Osteocyte (in vitro differentiated cells): Measurements from ENCODE around the gene SYNRG. TPM values are rescaled to one million over a fixed set of nuclear protein-coding genes. Genes with fewer than 3 reads are reported as not detected.
A peak's percentile ranks its signal among the peaks of the same experiment; 100 is the strongest.

Experiments used
- DNase-seq: peaks from one replicate; pipeline ENCODE4 v3.0.0; 2021; ENCODE audit warnings: mixed read lengths; ENCODE audit not compliant: unreplicated experiment; ENCODE audit errors: extremely low spot score
- H3K27ac Mint-ChIP-seq: one replicate; pipeline ENCODE4 v1.8.0; 2021; ENCODE audit warnings: mild to moderate bottlenecking, mixed read lengths; ENCODE audit not compliant: unreplicated experiment
- H3K27me3 Mint-ChIP-seq: one replicate; pipeline ENCODE4 v1.8.0; 2021; ENCODE audit warnings: mixed read lengths; ENCODE audit not compliant: unreplicated experiment
- H3K36me3 Mint-ChIP-seq: one replicate; pipeline ENCODE4 v1.8.0; 2021; ENCODE audit warnings: mixed read lengths; ENCODE audit not compliant: unreplicated experiment
- H3K4me1 Mint-ChIP-seq: one replicate; pipeline ENCODE4 v1.8.0; 2021; ENCODE audit warnings: mixed read lengths; ENCODE audit not compliant: unreplicated experiment
- H3K4me3 Mint-ChIP-seq: one replicate; pipeline ENCODE4 v1.8.0; 2021; ENCODE audit warnings: mild to moderate bottlenecking, moderate library complexity, mixed read lengths; ENCODE audit not compliant: unreplicated experiment
- H3K9me3 Mint-ChIP-seq: one replicate; pipeline ENCODE4 v1.8.0; 2021; ENCODE audit warnings: mixed read lengths; ENCODE audit not compliant: unreplicated experiment
- total RNA-seq: library from RNA; stranded (reverse); gene quantifications from 2 replicates; pipeline ENCODE4 v1.2.1, GENCODE V29; 2021
- TF ChIP-seq, protein P1 (sequence below): fragments of 200-600 bp; sonication (generic); IDR thresholded peaks from 2 replicates; pipeline ENCODE4 v1.5.0; 2021; ENCODE audit warnings: antibody characterized with exemption, mild to moderate bottlenecking, moderate library complexity

The SYNRG gene
- total RNA-seq, 1 donor from 2014 or later: 51.9 TPM

DNA sequence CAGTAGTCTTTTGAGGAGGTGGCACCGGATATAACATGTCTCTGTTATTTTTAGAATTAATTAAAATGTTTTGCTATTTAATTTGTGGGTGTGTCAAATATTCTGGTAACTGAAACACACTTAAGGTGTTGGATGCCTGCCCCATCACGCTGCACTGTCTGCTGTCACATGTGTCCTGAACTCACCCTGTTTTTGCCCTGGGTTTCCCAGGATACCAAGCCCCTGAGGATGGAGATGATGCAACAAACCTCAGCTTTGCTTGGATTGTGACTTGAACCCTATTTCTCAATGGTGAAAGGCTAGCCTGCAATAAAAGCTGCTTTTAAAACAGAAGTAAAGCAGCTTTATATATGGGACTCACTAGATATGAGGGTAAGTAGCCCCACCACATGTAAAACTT is 131.0 kb downstream of the SYNRG start:
- DNase-seq: no peak
- H3K27ac Mint-ChIP-seq: peak overlapping the region; percentile 55
- H3K36me3 Mint-ChIP-seq: peaks cover 43% of the 10 kb centered on the region
- H3K27me3 Mint-ChIP-seq: no peaks in the 10 kb centered on the region
- H3K4me3 Mint-ChIP-seq: no peak overlapping the region
- peaks cover 27% of the 10 kb centered on the region for H3K4me1 Mint-ChIP-seq
- no peaks in the 10 kb centered on the region for H3K9me3 Mint-ChIP-seq
- TF ChIP-seq, protein P1, sequence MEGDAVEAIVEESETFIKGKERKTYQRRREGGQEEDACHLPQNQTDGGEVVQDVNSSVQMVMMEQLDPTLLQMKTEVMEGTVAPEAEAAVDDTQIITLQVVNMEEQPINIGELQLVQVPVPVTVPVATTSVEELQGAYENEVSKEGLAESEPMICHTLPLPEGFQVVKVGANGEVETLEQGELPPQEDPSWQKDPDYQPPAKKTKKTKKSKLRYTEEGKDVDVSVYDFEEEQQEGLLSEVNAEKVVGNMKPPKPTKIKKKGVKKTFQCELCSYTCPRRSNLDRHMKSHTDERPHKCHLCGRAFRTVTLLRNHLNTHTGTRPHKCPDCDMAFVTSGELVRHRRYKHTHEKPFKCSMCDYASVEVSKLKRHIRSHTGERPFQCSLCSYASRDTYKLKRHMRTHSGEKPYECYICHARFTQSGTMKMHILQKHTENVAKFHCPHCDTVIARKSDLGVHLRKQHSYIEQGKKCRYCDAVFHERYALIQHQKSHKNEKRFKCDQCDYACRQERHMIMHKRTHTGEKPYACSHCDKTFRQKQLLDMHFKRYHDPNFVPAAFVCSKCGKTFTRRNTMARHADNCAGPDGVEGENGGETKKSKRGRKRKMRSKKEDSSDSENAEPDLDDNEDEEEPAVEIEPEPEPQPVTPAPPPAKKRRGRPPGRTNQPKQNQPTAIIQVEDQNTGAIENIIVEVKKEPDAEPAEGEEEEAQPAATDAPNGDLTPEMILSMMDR: no peak

DNA sequence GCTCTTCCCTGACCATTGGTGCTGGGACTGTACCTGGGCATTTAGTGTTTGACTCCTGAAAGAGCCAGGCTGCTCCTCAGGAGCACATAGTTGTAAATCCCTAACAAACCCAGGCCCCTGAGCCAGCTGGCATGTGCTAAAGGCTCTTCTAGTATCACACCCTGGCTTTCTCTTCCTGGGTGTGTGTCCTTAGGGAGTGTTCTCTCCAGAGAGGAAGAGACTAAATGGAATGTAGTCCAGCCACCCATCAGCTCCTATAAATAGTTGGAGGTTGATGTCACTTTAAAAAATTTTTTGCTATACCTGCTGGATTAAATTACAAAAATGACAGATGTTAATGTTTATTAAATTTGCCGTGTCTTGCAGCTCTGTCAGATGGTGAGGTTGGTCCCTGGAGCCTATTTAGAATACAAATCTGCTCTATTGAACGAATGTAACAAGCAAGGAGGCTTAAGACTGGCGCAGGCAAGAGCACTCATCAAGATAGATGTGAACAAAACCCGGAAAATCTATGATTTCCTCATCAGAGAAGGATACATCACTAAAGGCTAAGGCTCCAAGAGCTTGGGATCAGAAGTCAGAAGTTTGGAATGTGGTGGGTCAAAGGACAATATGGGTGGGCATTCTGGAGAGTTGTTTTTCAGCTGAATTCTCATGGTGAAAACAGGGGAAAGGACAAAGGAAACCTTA is 132.6 kb downstream of the SYNRG start:
- DNase-seq: no peak
- peaks cover 21% of the 10 kb centered on the region for H3K4me1 Mint-ChIP-seq
- TF ChIP-seq, protein P1: no peak
- no peaks in the 10 kb centered on the region for H3K9me3 Mint-ChIP-seq
- no peak overlapping the region for H3K4me3 Mint-ChIP-seq
- H3K27ac Mint-ChIP-seq: peak overlapping the region; percentile 80
- H3K36me3 Mint-ChIP-seq: peaks cover 50% of the 10 kb centered on the region
- H3K27me3 Mint-ChIP-seq: no peaks in the 10 kb centered on the region

DNA sequence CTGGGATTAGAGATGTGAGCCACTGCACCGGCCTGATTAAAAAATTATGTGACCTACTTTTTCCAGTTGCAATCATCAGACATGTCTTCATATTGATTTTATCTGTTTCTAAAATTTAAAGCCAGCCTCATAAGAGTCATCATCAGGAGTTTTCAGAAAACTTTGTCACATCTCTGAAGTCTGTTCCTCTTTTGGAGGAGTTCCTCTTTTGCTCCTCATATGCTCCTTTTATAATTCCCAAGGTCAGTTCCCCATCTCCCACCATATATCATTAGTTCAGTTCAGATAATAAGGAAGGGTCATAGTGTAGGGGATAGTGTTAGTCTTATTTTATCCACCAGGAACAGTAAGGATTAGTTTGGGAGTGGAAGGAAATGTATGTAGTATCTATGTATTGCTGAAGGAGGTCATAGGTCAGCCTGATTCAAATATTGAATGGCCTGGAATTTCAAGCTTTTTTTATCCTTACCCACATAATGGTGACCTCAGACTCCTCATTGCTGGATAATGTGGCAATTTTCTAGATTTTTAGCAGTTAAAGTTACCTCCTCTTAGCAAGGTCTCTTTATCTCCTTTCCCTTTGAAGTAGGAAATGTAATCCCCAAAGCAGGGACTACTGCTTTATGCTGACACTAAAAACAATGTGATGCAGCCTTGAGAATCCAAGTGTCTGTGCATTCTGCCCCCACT is 133.3 kb downstream of the SYNRG start:
- TF ChIP-seq, protein P1: no peak
- H3K27ac Mint-ChIP-seq: peak overlapping the region; percentile 80
- no peak overlapping the region for H3K4me3 Mint-ChIP-seq
- DNase-seq: no peak
- H3K9me3 Mint-ChIP-seq: no peaks in the 10 kb centered on the region
- H3K27me3 Mint-ChIP-seq: no peaks in the 10 kb centered on the region
- H3K36me3 Mint-ChIP-seq: peaks cover 54% of the 10 kb centered on the region
- peaks cover 21% of the 10 kb centered on the region for H3K4me1 Mint-ChIP-seq

DNA sequence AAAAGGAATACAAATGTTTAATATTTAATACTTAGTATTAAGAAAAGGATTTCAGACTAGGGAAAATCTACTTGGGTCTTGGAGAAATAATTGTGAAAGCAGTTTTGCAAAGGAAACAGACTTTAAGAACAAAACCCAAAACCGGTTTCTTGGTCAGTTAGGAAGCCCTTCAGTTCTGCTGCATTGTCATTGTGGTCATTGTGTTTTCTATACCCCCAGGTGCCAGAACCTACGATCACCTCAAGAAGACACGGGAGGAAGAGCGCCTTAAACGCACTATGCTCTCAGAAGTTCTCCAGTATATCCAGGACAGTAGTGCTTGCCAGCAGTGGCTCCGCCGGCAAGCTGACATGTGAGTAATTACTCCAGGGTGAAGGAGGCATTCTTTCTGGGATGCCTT is 139.0 kb downstream of the SYNRG start:
- H3K36me3 Mint-ChIP-seq: peaks cover 52% of the 10 kb centered on the region
- H3K9me3 Mint-ChIP-seq: no peaks in the 10 kb centered on the region
- H3K27ac Mint-ChIP-seq: no peak overlapping the region
- no peak for DNase-seq
- TF ChIP-seq, protein P1: no peak
- no peak overlapping the region for H3K4me3 Mint-ChIP-seq
- H3K27me3 Mint-ChIP-seq: no peaks in the 10 kb centered on the region
- H3K4me1 Mint-ChIP-seq: no peaks in the 10 kb centered on the region

DNA sequence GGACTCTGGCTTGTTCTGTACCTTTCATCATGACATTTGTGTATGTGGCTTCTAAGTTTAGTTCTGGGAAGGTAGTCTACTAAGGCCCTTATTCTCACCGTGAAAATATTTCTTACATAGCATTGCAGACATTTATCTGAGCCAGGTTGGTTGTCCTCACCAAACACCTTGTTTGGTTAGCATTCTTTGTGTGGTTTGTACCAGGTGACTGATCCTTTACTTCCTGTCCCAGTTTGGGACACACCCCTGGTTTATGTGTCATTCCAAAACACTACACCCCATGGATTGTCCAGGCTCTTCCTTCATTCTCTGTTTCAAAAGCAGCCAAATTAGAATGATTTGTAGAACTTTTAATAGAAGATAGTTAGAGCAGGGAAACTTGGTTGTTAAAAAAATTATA is 142.7 kb downstream of the SYNRG start:
- Mint-ChIP-seq H3K4me3 (no peak overlapping the region), H3K27me3 (no peaks in the 10 kb centered on the region), H3K4me1 (no peaks in the 10 kb centered on the region), H3K27ac (no peak overlapping the region), H3K9me3 (no peaks in the 10 kb centered on the region), H3K36me3 (peaks cover 47% of the 10 kb centered on the region)
- no peak for DNase-seq
- TF ChIP-seq, protein P1: no peak
